Measurements from ENCODE around the gene MAFF. TPM values are rescaled to one million over a fixed set of nuclear protein-coding genes. Genes with fewer than 3 reads are reported as not detected.

The MAFF gene
- total and polyA plus RNA-seq, 7 experiments from 2014 or later, result 1.6 to 72.6 (median 5.1) TPM

DNA sequence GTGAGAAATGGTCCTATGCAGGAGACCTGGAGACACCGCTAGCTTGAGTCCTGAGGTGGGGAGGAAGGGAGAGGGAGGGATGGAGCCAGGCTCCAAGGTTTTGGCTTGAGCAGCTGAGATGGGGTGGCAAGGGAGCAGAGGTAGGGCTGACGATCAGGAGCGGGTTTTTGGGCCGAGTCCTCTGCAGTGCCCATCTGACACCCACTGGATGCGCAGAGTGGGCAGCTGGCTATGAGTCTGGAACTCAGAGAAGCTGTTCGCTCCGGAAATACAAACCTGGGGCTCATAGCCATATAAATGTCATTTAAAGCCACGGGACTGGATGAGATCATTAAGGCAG lies 453 bp upstream of the MAFF start:
- no peak for ATAC-seq
- Mint-ChIP-seq H3K27me3 (no peaks in the 10 kb centered on the region), H3K27ac (peak overlapping the region; percentile 84 to 97 (median 89)), H3K9me3 (peaks cover 0 to 3% (median 0%) of the 10 kb centered on the region in 11 donors), H3K4me1 (peaks cover 10 to 33% (median 26%) of the 10 kb centered on the region in 7 donors), H3K36me3 (peaks cover 0 to 2% (median 0%) of the 10 kb centered on the region in 5 donors), H3K4me3 (peak overlapping the region; percentile 71 to 92 (median 82))
- H3K36me3 ChIP-seq (ENCODE audit: control insufficient read depth in 2 of 3, insufficient read depth in 3 of 3, low read length in 3 of 3), result peaks cover 0 to 3% (median 0%) of the 10 kb centered on the region in 3 experiments
- peak overlapping the region; percentile 88 for H3K27ac ChIP-seq (ENCODE audit: low read depth, low read length)
- H3K9me3 ChIP-seq (ENCODE audit: control insufficient read depth in 2 of 3, low read length in 3 of 3), result no peaks in the 10 kb centered on the region
- peaks cover 5 to 25% of the 10 kb centered on the region in 2 donors for H3K4me1 ChIP-seq (ENCODE audit: control insufficient read depth in 2 of 2, insufficient read depth in 2 of 2, low read length in 2 of 2)
- intact Hi-C loops (cut with micrococcal nuclease), result loop anchor here (1.0 to 10.0 kb wide), 7 partner anchors 13 to 506 kb away; partner anchors contain the start of genes CSNK1E (in 2 of the 2), PLA2G6 (in 2 of the 2), BAIAP2L2 (in 1 of the 2) and DDX17 (in 1 of the 2)
- peak overlapping the region; percentile 77 for H3K4me3 ChIP-seq (ENCODE audit: low read length)
- ChIA-PET CTCF (interaction anchor here (0.6 to 1.1 kb wide), 2 partner anchors 23 to 53 kb away, joined by 3 read pairs; no protein-coding TSS in a partner anchor), POLR2A (interaction anchor here (0.7 to 2.2 kb wide), 6 partner anchors 9 to 25 kb away, joined by 3 to 21 read pairs (median 6); partner anchors contain the start of gene PLA2G6)
- DNase-seq, result no peak
- no peaks in the 10 kb centered on the region for H3K27me3 ChIP-seq (ENCODE audit: control insufficient read depth in 2 of 2, insufficient read depth in 2 of 2, low read length in 2 of 2)

DNA sequence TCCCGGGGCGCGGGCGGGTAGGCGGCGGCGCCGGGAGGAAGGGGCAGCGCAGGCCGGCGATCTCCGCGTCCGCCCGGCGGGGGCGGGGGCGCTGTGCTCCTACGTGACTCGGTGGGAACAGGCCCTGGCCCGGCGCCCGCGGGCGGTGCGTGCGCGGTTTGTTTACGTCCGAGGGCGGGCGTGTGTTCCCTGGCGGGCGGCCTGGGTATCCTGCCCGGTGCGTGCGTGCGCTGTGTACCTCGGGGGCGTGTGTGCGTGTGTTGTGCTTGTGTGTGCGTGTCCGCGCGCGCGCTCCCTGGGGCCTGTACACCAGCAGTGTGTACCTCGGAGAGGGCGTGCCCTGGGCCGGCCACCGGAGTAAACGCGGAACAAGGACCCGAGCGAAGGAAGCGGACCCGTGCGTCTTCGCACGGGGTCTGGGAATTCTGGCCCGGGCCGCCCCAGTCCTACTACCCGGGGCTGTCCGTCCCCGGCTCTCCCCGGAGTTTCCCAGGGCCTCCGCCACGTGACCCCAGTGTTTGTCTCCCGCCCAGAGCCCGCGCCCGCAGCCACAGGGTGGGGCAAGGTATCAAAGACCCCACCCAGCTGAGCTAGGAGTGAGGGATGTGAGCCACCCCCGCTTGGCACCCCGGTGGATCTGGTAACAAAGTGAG lies 769 bp downstream of the MAFF start:
- Mint-ChIP-seq H3K27me3 (no peaks in the 10 kb centered on the region), H3K36me3 (peaks cover 0 to 2% (median 0%) of the 10 kb centered on the region in 5 donors), H3K4me1 (peaks cover 10 to 33% (median 26%) of the 10 kb centered on the region in 7 donors), H3K4me3 (peak overlapping the region; percentile 80 to 93 (median 88)), H3K27ac (peak overlapping the region; percentile 59 to 85 (median 77)), H3K9me3 (peaks cover 0 to 3% (median 0%) of the 10 kb centered on the region in 11 donors)
- peak; percentile 19 to 75 (median 37) for DNase-seq
- H3K4me3 ChIP-seq (ENCODE audit: low read length), result peak overlapping the region; percentile 77
- H3K9me3 ChIP-seq (ENCODE audit: control insufficient read depth in 2 of 3, low read length in 3 of 3), result no peaks in the 10 kb centered on the region
- POLR2A ChIA-PET, result interaction anchor here (1.4 to 2.5 kb wide), 5 partner anchors 12 to 26 kb away, joined by 7 to 21 read pairs (median 8); partner anchors contain the start of gene PLA2G6
- peak; percentile 39 for ATAC-seq
- peak overlapping the region; percentile 88 for H3K27ac ChIP-seq (ENCODE audit: low read depth, low read length)
- intact Hi-C loops (cut with micrococcal nuclease), result loop anchor here (2.0 to 10.0 kb wide), 6 partner anchors 70 to 505 kb away; partner anchors contain the start of genes TMEM184B (in 2 of the 2), BAIAP2L2 (in 1 of the 2), CSNK1E (in 1 of the 2) and DDX17 (in 1 of the 2)
- peaks cover 0 to 3% (median 0%) of the 10 kb centered on the region in 3 experiments for H3K36me3 ChIP-seq (ENCODE audit: control insufficient read depth in 2 of 3, insufficient read depth in 3 of 3, low read length in 3 of 3)
- CTCF ChIA-PET, result interaction anchor here (0.6 kb wide), 1 partner anchor 103 kb away, joined by 4 read pairs; no protein-coding TSS in a partner anchor
- H3K27me3 ChIP-seq (ENCODE audit: control insufficient read depth in 2 of 2, insufficient read depth in 2 of 2, low read length in 2 of 2), result no peaks in the 10 kb centered on the region
- peaks cover 5 to 25% of the 10 kb centered on the region in 2 donors for H3K4me1 ChIP-seq (ENCODE audit: control insufficient read depth in 2 of 2, insufficient read depth in 2 of 2, low read length in 2 of 2)

DNA sequence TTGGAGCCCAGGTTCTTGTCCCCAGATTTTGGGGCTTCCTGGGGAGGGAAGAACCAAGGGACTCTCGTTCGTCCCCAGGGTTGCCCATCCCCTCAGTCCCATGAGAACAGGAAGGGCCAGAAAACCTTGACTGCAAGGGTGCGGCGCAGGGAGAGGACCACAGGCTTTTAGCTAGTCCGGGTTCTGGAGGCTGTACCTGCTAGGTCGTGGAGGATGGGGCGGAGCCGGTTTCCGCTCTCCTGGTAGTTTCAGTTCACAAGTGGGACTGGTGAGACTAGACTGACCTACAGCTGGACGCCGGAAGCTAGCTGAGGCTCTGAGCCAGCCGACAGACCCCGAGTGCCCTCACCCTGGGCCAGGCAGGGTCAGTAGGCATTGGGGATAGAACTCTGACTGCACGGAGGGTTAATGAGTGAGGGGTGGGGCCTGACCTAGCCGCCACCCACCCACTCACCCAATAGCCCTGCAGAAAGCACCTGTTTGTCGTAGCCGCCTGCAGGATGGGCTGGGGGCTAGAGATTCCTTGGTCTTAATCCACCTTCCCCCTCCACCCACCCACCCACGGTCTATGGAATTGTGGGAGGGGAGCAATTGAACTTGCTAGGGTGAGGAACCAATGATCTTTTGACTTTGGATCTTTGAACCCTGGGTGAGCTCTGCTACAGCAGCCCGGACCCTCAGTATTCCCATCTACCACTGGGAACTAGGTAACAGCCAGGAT lies 1.5 kb downstream of the MAFF start:
- H3K4me3 Mint-ChIP-seq, result peak overlapping the region; percentile 80 to 93 (median 88)
- ATAC-seq (no peak), DNase-seq (peak in 8 of 9 donors; percentile 30 to 49 (median 42))
- CTCF ChIA-PET, result interaction anchor here (0.9 to 1.3 kb wide), 2 partner anchors 11 to 151 kb away, joined by 3 read pairs; no protein-coding TSS in a partner anchor
- intact Hi-C loops (cut with micrococcal nuclease), result loop anchor here (2.0 to 10.0 kb wide), 6 partner anchors 70 to 504 kb away; partner anchors contain the start of genes TMEM184B (in 2 of the 2), BAIAP2L2 (in 1 of the 2), CSNK1E (in 1 of the 2) and DDX17 (in 1 of the 2)
- peaks cover 10 to 33% (median 26%) of the 10 kb centered on the region in 7 donors for H3K4me1 Mint-ChIP-seq
- H3K4me3 ChIP-seq (ENCODE audit: low read length), result peak overlapping the region; percentile 77
- peak overlapping the region; percentile 88 for H3K27ac ChIP-seq (ENCODE audit: low read depth, low read length)
- POLR2A ChIA-PET, result interaction anchor here (0.7 to 2.5 kb wide), 4 partner anchors 11 to 64 kb away, joined by 3 to 8 read pairs (median 6); partner anchors contain the start of gene PLA2G6
- H3K27me3 Mint-ChIP-seq, result no peaks in the 10 kb centered on the region
- peaks cover 0 to 2% (median 0%) of the 10 kb centered on the region in 5 donors for H3K36me3 Mint-ChIP-seq
- peak overlapping the region; percentile 59 to 85 (median 78) for H3K27ac Mint-ChIP-seq
- H3K4me1 ChIP-seq (ENCODE audit: control insufficient read depth in 2 of 2, insufficient read depth in 2 of 2, low read length in 2 of 2), result peaks cover 5 to 25% of the 10 kb centered on the region in 2 donors
- H3K9me3 Mint-ChIP-seq, result peaks cover 0 to 3% (median 0%) of the 10 kb centered on the region in 11 donors
- no peaks in the 10 kb centered on the region for H3K27me3 ChIP-seq (ENCODE audit: control insufficient read depth in 2 of 2, insufficient read depth in 2 of 2, low read length in 2 of 2)
- peaks cover 0 to 3% (median 0%) of the 10 kb centered on the region in 3 experiments for H3K36me3 ChIP-seq (ENCODE audit: control insufficient read depth in 2 of 3, insufficient read depth in 3 of 3, low read length in 3 of 3)
- H3K9me3 ChIP-seq (ENCODE audit: control insufficient read depth in 2 of 3, low read length in 3 of 3), result no peaks in the 10 kb centered on the region

DNA sequence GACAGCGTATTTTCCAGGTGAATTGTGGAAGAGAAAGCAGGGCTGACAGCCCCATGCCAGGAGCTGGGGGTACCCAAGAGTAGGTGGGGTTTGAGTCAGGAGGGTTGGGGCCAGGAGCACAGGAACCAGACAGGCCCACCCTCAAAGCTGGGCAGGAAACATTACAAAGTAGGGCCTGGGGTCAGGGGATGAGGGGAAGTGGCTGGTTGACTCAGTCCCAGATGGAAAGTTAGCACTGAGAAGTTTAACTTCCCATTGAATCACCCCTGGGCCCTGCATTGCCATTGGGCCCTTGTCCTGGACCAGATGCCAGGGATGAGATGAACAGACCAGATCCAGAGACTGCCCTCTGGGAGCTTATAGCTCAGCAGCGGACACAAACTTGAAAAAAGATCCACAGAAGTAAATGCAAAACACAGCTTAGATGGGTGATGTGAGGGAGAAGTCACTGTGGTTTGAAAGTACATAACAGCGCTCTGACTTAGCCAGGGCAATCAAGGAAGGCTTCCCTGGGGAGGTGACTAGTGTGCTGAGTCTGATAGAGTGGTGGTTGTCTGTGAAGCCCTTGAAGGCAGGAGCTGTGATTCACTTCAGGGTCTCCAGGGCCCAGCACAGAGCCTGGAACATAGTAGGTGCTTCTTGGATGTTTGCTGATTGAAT lies 2.2 kb downstream of the MAFF start:
- peaks cover 0 to 3% (median 0%) of the 10 kb centered on the region in 11 donors for H3K9me3 Mint-ChIP-seq
- intact Hi-C loops (cut with micrococcal nuclease), result loop anchor here (2.0 to 10.0 kb wide), 6 partner anchors 69 to 503 kb away; partner anchors contain the start of genes TMEM184B (in 2 of the 2), BAIAP2L2 (in 1 of the 2), CSNK1E (in 1 of the 2) and DDX17 (in 1 of the 2)
- peaks cover 5 to 25% of the 10 kb centered on the region in 2 donors for H3K4me1 ChIP-seq (ENCODE audit: control insufficient read depth in 2 of 2, insufficient read depth in 2 of 2, low read length in 2 of 2)
- ChIA-PET CTCF (interaction anchor here (0.9 to 1.3 kb wide), 2 partner anchors 10 to 152 kb away, joined by 3 read pairs; no protein-coding TSS in a partner anchor), POLR2A (interaction anchor here (0.6 to 2.5 kb wide), 6 partner anchors 11 to 120 kb away, joined by 3 to 8 read pairs (median 4); partner anchors contain the start of gene PLA2G6)
- peak overlapping the region in 8 of 9 donors; percentile 43 to 81 (median 71) for H3K27ac Mint-ChIP-seq
- no peak overlapping the region for H3K4me3 ChIP-seq (ENCODE audit: low read length)
- ATAC-seq, result no peak
- no peaks in the 10 kb centered on the region for H3K27me3 ChIP-seq (ENCODE audit: control insufficient read depth in 2 of 2, insufficient read depth in 2 of 2, low read length in 2 of 2)
- H3K9me3 ChIP-seq (ENCODE audit: control insufficient read depth in 2 of 3, low read length in 3 of 3), result no peaks in the 10 kb centered on the region
- peak overlapping the region; percentile 88 for H3K27ac ChIP-seq (ENCODE audit: low read depth, low read length)
- H3K36me3 ChIP-seq (ENCODE audit: control insufficient read depth in 2 of 3, insufficient read depth in 3 of 3, low read length in 3 of 3), result peaks cover 0 to 3% (median 0%) of the 10 kb centered on the region in 3 experiments
- peaks cover 0 to 2% (median 0%) of the 10 kb centered on the region in 5 donors for H3K36me3 Mint-ChIP-seq
- no peaks in the 10 kb centered on the region for H3K27me3 Mint-ChIP-seq
- DNase-seq, result no peak
- H3K4me1 Mint-ChIP-seq, result peaks cover 10 to 38% (median 26%) of the 10 kb centered on the region in 7 donors
- H3K4me3 Mint-ChIP-seq, result peak overlapping the region; percentile 32 to 93 (median 86)

DNA sequence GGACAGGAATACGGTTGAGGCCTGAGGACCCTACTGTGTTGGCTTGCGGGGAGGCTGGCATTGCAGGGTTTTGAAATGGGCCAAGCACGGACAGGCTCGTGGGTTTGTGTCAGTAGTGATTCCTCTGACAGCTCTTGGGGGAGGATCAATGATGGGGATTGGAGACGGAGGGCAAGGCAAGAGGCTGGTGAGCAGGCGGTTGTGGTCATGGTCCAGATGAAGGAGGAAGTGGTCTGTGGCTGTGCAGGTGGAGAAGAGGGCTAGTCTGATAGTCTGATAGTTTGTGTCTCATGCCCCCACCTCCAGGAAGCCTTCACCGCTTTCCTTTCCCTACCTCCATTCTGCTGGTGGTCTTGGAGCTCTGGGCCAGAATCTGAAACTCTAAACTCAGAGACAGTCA lies 3.0 kb downstream of the MAFF start:
- ChIA-PET CTCF (no interaction called here), POLR2A (interaction anchor here (0.6 to 2.5 kb wide), 3 partner anchors 10 to 120 kb away, joined by 3 to 8 read pairs (median 4); no protein-coding TSS in a partner anchor)
- H3K4me3 ChIP-seq (ENCODE audit: low read length), result no peak overlapping the region
- no peaks in the 10 kb centered on the region for H3K27me3 ChIP-seq (ENCODE audit: control insufficient read depth in 2 of 2, insufficient read depth in 2 of 2, low read length in 2 of 2)
- Mint-ChIP-seq H3K4me3 (peak overlapping the region in 8 of 10 donors; percentile 2 to 76 (median 17)), H3K36me3 (no peaks in the 10 kb centered on the region), H3K9me3 (peaks cover 0 to 3% (median 0%) of the 10 kb centered on the region in 11 donors), H3K4me1 (peaks cover 10 to 35% (median 26%) of the 10 kb centered on the region in 7 donors), H3K27ac (peak overlapping the region in 6 of 9 donors; percentile 7 to 79 (median 64)), H3K27me3 (no peaks in the 10 kb centered on the region)
- no peak for DNase-seq
- H3K27ac ChIP-seq (ENCODE audit: low read depth, low read length), result no peak overlapping the region
- peaks cover 0 to 3% (median 0%) of the 10 kb centered on the region in 3 experiments for H3K36me3 ChIP-seq (ENCODE audit: control insufficient read depth in 2 of 3, insufficient read depth in 3 of 3, low read length in 3 of 3)
- H3K4me1 ChIP-seq (ENCODE audit: control insufficient read depth in 2 of 2, insufficient read depth in 2 of 2, low read length in 2 of 2), result peaks cover 5 to 25% of the 10 kb centered on the region in 2 donors
- intact Hi-C loops (cut with micrococcal nuclease), result loop anchor here (5.0 to 10.0 kb wide), 3 partner anchors 90 to 503 kb away; partner anchors contain the start of genes BAIAP2L2 (in 1 of the 2), CSNK1E (in 1 of the 2) and GTPBP1 (in 1 of the 2)
- no peaks in the 10 kb centered on the region for H3K9me3 ChIP-seq (ENCODE audit: control insufficient read depth in 2 of 3, low read length in 3 of 3)
- no peak for ATAC-seq

All from naive thymus-derived CD4-positive, alpha-beta T cell (primary cell).